Brain microvascular endothelial cell (primary cell): Measurements from ENCODE around the gene AP5Z1.
"Not testable (repeated sequence)": the region's sequence is repeated elsewhere in the genome, so short reads cannot be mapped to it uniquely, and the experiment has no call there.

Source experiments
- DNase-seq: peaks from one replicate; pipeline ENCODE4 v3.0.0-alpha.2; 2020
- H3K27ac ChIP-seq: fragments of 250-450 bp; sonication (Bioruptor Pico); 2 replicates; pipeline ENCODE4 v1.5.1; 2020; ENCODE audit warnings: mild to moderate bottlenecking, moderate library complexity
- H3K27me3 ChIP-seq: fragments of 250-450 bp; sonication (Bioruptor Pico); replicated peaks from 2 replicates; pipeline ENCODE4 v1.5.1; 2020; ENCODE audit warnings: mild to moderate bottlenecking
- H3K36me3 ChIP-seq: fragments of 250-450 bp; sonication (Bioruptor Pico); replicated peaks from 2 replicates; pipeline ENCODE4 v1.5.1; 2020; ENCODE audit warnings: mild to moderate bottlenecking
- H3K4me3 ChIP-seq: 2 replicates; pipeline ENCODE4 v1.5.1; 2011; ENCODE audit warnings: low read depth, mild to moderate bottlenecking, control low read depth, low read length, moderate library complexity
- CTCF ChIP-seq: IDR thresholded peaks from 2 replicates; pipeline ENCODE4 v1.5.1; 2011; ENCODE audit warnings: low read depth, mild to moderate bottlenecking, moderate library complexity, low read length, control low read depth, inconsistent platforms; ENCODE audit errors: missing control alignments
- in situ Hi-C: cut with HindIII; loops from 2 replicates; pipeline ENCODE4 v1.10.0; 2017; ENCODE audit warnings: low sequenced_read_pairs, low pct_ligation_motif_present

The AP5Z1 gene

GRCh38 chr7:4800926-4801838 is 25.8 kb downstream of the AP5Z1 start:
- no peaks in the 10 kb centered on the region for H3K36me3 ChIP-seq
- no peak for DNase-seq
- no peak for TF ChIP-seq CTCF
- in situ Hi-C loops, result no loop called here
- H3K27me3 ChIP-seq, result no peaks in the 10 kb centered on the region
- no peak overlapping the region for H3K4me3 ChIP-seq
- H3K27ac ChIP-seq, result no peak overlapping the region

GRCh38 chr7:4801839-4802231 is 26.4 kb downstream of the AP5Z1 start:
- in situ Hi-C loops, result no loop called here

GRCh38 chr7:4802577-4802976 is 27.2 kb downstream of the AP5Z1 start:
- in situ Hi-C loops, H3K27me3 ChIP-seq, H3K27ac ChIP-seq, DNase-seq, H3K4me3 ChIP-seq, H3K36me3 ChIP-seq: not testable (repeated sequence)

More at GRCh38 chr7:4801839-4802231, 26.4 kb downstream of the AP5Z1 start:
- no peak for DNase-seq
- no peak for TF ChIP-seq CTCF
- no peak overlapping the region for H3K27ac ChIP-seq
- H3K27me3 ChIP-seq, result no peaks in the 10 kb centered on the region
- no peak overlapping the region for H3K4me3 ChIP-seq
- H3K36me3 ChIP-seq, result no peaks in the 10 kb centered on the region

GRCh38 chr7:4803397-4804241 is 28.2 kb downstream of the AP5Z1 start:
- Histone ChIP-seq H3K27me3 (no peaks in the 10 kb centered on the region), H3K36me3 (no peaks in the 10 kb centered on the region), H3K27ac (no peak overlapping the region), H3K4me3 (no peak overlapping the region)
- in situ Hi-C loops, result no loop called here
- DNase-seq, result no peak
- no peak for TF ChIP-seq CTCF

- TF ChIP-seq CTCF, result no peak
Observed at GRCh38 chr7:4805110-4805983, 29.9 kb downstream of the AP5Z1 start.

More at GRCh38 chr7:4805110-4805983, 29.9 kb downstream of the AP5Z1 start:
- Histone ChIP-seq H3K27ac (no peak overlapping the region), H3K4me3 (no peak overlapping the region), H3K36me3 (no peaks in the 10 kb centered on the region), H3K27me3 (no peaks in the 10 kb centered on the region)
- no peak for DNase-seq
- in situ Hi-C loops, result no loop called here
